Sigmoid colon (tissue), 3 donors: ENCODE data around the gene DAP3.

Source experiments
- POLR2A ChIP-seq, 2 donors: fragments of 450-650 bp; IDR thresholded peaks; one replicate each; pipeline ENCODE4 v1.6.1; 2016; ENCODE audit warnings: antibody characterized with exemption in 2 of 2, mild to moderate bottlenecking in 2 of 2, moderate library complexity in 2 of 2
- TF ChIP-seq, protein P1 (sequence below), 4 experiments: fragments of 450-650 bp in 3 of 4; fragments of 200-600 bp in 1 of 4; IDR thresholded peaks; one replicate each; pipeline ENCODE4 v1.5.1; 2016 to 2019; ENCODE audit warnings: antibody characterized with exemption in 4 of 4, mild to moderate bottlenecking in 3 of 4, moderate library complexity in 2 of 4

DNA sequence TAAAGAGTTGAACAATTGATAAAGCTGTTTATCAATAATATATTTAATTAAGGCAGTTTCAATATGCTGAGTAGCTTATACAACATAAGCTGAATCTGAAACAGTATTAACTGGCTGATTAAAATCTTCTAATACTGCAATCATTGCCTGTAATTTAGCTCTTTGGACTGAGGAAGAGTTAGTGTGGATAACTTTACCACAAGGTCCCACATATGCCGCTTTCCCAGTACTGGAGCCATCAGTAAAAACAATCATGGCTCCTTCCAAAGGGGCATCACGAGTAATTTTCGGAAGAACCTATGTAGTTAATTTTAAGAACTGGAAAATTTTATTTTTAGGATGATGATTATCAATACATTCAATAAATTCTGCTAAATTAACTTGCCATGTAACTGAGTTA, 6.7 kb downstream of the DAP3 start:
- TF ChIP-seq POLR2A (IDR thresholded peaks at IDR 0.05): no peak
- TF ChIP-seq, protein P1, sequence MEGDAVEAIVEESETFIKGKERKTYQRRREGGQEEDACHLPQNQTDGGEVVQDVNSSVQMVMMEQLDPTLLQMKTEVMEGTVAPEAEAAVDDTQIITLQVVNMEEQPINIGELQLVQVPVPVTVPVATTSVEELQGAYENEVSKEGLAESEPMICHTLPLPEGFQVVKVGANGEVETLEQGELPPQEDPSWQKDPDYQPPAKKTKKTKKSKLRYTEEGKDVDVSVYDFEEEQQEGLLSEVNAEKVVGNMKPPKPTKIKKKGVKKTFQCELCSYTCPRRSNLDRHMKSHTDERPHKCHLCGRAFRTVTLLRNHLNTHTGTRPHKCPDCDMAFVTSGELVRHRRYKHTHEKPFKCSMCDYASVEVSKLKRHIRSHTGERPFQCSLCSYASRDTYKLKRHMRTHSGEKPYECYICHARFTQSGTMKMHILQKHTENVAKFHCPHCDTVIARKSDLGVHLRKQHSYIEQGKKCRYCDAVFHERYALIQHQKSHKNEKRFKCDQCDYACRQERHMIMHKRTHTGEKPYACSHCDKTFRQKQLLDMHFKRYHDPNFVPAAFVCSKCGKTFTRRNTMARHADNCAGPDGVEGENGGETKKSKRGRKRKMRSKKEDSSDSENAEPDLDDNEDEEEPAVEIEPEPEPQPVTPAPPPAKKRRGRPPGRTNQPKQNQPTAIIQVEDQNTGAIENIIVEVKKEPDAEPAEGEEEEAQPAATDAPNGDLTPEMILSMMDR (IDR thresholded peaks at IDR 0.05): no peak
